ENCODE measurements around the gene CLEC2L.

Gene CLEC2L

GRCh38 chr7:139557857-139558581 is 34.5 kb downstream of the CLEC2L start:
- no peak for DNase-seq

- DNase-seq, result no peak
These were observed 36.0 kb downstream of the CLEC2L start for GRCh38 chr7:139559364-139560105.

DNA sequence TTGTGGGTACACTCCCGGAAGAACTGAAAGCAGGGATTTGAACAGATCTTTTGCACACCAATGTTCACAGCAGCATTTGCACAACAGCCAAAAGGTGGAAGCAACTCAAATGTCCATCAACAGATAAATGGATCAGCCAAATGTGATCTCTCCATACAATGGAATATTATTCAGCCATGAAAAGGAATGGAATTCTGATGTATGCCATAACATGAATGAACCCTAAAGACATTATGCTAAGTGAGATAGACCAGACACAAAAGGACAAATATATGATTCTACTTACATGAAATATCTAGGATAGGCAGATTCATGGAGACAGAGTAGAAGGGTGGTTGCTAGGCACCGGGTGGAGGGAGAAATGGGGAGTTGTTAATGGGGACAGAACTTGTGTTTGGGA is 36.7 kb downstream of the CLEC2L start:
- DNase-seq, result no peak

GRCh38 chr7:139560678-139561077 is 37.2 kb downstream of the CLEC2L start:
- no peak for DNase-seq

DNA sequence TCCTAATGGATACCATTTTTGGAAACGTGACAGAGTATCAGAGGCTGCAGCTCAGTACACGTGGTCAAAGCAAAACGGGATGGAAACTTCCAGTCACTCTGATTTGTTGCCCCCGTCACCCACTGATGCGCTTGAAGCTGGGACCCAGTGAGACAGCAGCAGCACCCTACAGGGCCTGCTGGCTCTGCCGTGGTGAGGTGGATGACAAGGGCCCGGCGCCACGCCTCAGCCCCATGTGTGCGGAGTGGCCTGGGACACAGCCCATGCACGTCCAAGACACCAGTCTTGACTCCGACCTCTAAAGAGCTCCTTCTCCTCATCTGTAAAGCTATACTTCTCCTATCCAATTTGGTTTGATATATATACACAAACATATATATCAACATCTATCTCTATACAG is 39.0 kb downstream of the CLEC2L start:
- no peak for DNase-seq

DNA sequence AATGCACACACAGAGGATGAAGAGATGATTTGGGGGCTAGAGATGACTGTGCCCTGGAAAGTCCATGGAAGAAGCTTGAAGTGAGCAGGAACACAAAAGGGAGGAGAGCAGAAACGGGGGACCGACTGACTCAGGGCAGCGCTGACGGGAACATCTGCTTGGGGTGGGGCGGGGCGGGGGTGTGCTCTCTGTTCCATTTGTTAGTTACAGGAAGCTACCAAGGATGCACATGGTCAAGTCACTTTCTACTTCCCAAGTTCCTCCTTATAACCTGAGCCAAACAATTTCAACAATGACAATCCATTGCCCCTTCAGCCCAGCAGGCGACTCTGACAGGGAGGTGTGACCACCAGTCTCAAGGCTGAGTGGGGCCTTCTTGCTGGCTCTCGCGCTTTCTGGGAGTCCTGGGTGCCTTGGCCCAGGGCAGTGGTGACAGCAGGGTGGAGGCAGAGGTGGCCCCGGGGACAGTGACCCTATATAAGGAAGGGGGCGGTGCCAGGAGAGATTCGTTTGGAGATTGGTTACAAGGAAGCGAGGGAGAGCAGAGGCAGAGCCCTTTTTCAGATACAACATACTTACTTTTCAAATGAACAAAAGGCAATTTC is 39.6 kb downstream of the CLEC2L start:
- DNase-seq, result peak; percentile 36

DNA sequence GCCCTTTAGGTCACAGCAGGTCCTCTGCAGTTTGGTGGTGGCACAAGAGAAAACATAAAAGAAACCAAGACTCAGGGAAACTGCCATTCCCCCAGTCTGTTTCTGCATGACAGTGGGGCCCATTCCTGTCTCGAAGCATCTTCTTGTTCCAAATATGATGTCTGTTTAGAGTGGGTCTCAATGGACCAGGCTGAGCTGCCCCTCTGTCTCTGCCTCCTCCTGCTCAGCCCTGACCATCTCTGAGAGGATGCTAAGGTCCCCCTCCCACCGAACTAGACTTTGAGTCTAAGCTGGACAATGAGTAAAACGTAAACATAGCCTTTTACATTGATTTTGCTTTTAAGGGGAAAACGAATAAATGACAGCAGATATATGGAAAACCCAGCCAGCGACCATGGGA is 40.4 kb downstream of the CLEC2L start:
- no peak for DNase-seq

DNA sequence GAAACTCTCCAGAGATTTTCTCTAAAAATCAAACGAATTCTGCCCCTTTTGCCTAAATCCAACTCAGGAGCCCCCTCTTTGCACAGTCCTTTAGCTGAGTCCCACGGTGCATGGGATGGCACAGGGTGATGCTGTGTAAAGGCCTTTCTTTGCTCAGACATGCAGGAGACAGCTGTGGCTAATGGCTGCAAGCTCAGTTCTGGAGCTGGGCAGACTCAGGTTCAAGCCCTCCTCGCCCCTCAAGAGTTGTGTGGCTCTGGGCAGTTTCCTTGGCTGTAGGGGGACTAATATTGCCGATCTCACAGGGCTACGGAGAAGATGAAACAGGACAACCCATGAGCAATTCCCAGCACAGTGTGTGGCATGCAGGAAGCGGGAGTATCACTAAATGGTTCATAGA is 42.6 kb downstream of the CLEC2L start:
- DNase-seq, result no peak

- DNase-seq, result no peak
These were observed 43.5 kb downstream of the CLEC2L start for GRCh38 chr7:139566736-139567646.

DNA sequence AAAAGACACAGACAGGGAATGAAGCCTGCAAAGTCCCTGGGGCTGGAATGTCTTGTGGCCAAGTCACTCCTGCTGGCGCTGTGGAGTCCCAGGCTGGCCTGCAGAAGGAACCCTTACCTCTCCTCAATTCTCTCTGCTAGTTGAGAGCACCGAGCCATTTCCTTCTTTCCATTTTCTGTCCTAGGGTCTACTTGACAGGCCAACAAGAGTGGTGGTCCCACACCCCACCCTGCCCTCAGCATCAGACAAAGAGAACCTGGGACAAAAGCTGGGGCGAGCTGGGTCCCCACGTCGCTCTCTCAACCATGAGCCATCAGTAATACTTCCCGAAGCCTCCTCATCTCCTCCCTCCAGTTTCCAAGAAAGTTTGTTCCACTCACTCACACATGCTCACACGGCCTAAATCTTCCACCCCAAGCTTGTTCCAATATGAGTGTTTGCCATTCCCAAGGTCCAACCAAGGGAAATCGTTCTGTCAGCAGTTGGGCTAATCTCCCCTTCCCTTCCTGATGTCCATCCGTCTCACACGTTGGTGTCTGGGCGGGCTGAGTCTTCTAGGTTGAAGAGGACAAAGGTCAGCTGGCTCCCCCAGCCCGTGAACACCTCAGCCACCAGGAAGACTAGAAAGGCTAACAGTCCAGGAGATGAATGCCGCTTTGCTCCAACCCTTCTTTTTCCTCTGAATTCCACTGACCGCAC is 44.3 kb downstream of the CLEC2L start:
- DNase-seq, result no peak

- no peak for DNase-seq
These were observed 44.8 kb downstream of the CLEC2L start for GRCh38 chr7:139568346-139568675.

DNA sequence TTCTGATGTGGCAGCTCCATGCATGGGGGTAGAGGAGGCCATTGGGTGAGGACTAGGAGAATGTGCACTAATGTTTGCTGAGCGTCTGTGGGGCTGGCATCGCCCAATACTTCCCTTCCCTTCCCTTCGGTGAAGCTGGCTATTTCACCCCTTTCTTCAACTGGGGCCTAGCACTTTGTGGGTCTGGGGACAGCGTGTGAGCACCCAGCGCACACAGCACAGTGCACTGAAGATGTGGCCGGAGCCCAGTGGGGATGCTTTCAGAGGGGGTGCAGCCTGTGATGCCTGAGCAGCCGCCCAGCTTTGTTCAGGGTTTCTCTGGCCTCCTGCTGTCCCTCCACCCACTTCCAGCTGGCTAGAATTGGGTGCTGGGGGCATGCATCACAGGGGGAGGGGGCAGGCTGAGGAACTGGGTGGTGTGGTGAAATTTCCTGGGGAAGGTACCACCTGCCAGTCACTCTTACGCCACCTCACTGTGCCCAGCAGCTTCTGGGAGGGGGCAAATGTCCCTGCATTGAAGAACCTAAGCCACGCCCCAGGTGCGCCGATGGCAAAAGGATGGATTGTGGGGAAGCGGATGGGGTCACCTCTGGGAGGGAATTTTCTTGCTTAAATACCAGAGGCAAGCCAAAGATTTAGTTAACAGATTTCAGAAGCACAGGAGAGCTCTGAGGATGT is 45.5 kb downstream of the CLEC2L start:
- DNase-seq, result no peak

GRCh38 chr7:139570119-139570518 is 46.6 kb downstream of the CLEC2L start:
- no peak for DNase-seq

GRCh38 chr7:139570626-139571025 is 47.1 kb downstream of the CLEC2L start:
- no peak for DNase-seq

GRCh38 chr7:139571190-139571589 is 47.7 kb downstream of the CLEC2L start:
- no peak for DNase-seq

DNA sequence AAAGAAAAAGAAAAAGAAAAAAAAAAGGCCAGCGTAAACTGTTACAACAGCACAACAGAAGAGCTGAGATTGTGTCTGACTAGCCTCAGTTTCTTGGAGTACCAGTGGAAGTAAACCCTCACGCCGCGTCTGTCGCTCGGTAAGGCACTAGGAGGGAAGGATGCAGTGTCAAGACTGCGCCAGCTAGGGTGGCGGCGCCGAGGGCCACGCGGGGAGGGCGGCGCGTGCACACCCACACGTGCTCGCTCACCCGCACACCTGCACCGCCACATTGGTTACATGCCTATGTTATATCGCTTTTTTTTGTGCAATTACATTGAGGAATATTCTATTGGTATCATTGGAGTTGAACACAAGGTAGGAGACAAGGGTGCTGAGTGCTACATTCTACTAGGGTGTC is 48.2 kb downstream of the CLEC2L start:
- DNase-seq, result no peak

DNA sequence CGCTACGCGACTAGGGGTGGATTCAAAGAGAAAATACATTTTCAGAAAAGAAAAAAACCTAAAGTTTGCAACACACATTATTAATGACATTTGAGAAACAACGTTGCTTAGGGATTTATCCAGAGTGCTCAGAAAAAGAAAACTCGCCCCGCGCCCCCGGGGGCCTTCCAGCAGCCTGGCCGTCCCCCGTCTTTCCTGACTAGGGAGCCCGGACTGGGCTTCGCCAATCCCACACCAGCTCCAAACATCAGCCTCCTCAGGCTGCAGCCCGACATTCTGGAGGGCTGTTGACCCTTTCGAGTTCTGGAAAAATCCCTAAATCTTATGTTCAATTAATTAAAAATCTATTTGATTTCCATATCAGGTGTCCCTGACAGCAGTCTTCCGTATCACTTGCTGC is 48.6 kb downstream of the CLEC2L start:
- DNase-seq, result no peak

DNA sequence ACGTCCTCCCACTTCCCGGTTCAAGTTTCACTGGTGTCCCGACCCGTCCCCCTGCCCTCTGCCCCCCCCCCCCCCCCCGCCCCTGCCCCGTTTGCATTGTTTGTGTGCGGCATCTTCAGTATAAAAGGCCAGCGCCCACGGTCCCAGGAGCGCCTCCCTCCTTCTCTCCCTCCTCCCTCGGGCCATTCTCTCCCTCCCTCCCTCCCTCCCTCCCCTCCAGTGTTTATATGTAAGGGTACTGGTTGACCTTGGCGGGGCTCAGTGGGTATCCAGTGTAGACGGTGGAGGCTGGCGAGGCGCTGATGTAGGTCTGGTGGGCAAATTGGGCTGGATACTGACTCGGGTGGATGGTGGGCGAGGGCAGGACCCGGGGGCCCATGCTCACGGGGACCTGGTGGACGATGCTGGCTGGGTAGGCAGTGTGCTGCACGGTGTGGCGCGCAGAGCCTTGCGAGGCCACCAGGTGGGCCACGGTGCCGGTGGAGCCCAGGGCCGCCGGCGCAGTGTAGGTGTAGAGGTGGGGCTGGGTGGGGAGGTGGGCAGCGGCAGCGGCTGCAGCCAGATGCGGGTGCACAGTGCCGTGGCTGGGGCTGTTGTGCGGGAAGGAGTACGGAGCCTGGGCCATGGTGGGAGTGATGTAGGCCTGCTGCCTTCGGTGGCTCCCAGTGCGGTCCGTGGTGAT is 49.4 kb downstream of the CLEC2L start:
- no peak for DNase-seq

- no peak for DNase-seq
These were observed 50.4 kb downstream of the CLEC2L start for GRCh38 chr7:139573871-139574270.

- no peak for DNase-seq
These were observed 51.3 kb downstream of the CLEC2L start for GRCh38 chr7:139574618-139575337.

GRCh38 chr7:139575338-139575680 is 51.8 kb downstream of the CLEC2L start:
- no peak for DNase-seq

Measured in inflammatory macrophage treated with lipopolysaccharide for 4 hours (primary cell).